NCI-H748 (cell line): ENCODE results near the gene IL16.
"Not testable (repeated sequence)": the region's sequence is repeated elsewhere in the genome, so short reads cannot be mapped to it uniquely, and the experiment has no call there.

Source experiments
- DNase-seq: peaks from one replicate; lab custom pipeline; 2025; ENCODE audit not compliant: unreplicated experiment; lab: John Stamatoyannopoulos, UW

Gene IL16

DNA sequence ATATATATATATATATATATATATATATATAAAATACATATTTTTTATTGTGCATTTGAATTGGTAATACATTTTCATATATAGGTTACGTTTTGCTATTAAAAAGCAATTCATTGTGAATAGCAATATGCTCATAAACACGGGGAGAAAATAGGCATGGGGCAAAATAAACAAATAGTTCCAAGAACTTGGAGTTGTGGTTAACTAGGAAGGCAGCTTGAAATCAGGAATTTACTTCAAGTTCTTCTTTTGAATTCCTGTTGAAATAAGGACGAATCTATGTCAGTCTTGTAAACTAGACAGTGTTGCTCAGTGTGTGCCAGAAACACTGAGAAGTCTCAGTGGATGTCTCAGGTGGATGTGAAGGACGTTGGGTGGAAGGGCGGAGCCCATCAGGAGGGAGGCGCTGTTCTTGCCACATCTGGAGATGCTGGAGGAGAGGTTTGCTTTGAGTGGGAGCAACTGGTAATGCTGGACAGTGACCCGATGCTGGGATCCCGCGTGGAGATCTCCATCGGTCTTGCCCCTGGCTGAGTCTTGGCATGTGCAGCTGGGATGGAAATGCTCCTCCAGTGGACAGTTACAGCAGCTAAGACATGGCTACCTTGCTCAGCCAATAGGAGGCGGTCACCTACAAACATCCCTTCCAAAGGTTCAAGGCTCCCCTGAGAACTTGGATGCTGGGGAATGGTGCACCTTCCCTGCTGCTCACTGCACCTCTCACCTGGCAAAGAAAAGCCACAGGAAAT, 2.5 kb downstream of the IL16 start:
- DNase-seq: no peak

DNA sequence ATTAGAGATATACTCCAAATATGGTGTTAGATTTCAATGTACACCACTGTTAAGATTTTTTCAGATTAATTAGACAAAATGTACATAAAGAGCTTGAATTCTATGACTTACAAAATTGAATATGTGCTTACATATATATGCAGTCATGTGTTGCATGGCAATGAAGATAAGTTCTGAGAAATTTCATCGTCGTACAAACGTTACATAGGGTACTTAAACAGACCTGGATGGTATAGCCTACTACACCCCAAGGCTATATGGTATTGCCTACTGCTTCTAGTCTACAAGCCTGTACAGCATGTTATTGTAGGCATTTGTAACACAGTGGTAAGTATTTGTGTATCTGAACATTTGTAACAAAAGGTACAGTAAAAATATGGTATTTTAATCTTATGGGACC, 9.3 kb downstream of the IL16 start:
- DNase-seq: no peak

DNA sequence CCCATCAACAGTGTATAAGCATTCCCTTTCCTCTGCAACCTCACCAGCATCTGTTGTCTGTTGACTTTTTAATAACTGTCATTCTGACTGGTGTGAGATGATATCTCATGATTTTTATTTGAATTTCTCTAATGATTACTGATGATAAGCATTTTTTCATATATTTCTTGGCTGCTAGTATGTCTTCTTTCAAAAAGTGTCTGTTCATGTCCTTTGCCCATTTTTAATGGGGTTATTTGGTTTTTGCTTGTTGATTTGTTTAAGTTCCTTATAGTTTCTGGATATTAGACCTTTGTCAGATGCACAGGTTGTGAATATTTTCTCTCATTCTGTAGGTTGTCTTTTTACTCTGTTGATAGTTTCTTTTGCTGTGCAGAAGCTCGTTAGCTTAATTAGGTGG, 11.3 kb downstream of the IL16 start:
- DNase-seq: not testable (repeated sequence)

DNA sequence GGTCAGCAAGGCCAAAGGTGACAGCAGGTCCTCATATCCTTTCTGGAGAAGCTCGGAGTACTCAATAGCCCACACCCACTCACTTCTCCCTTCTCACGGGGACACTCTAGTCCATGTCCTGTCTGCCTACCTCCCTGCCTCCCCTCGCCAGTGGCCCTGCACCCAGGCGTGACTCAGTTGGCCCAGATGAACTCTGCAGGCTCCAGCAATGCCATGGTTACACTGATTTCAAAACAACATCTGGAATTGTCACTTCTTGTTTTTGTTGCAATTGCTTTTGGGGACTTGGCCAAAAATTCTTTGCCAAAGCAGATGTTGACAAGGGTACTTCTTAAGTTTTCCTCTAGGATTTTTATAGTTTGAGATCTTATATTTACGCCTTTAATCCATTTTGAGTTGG, 13.0 kb downstream of the IL16 start:
- DNase-seq: no peak

DNA sequence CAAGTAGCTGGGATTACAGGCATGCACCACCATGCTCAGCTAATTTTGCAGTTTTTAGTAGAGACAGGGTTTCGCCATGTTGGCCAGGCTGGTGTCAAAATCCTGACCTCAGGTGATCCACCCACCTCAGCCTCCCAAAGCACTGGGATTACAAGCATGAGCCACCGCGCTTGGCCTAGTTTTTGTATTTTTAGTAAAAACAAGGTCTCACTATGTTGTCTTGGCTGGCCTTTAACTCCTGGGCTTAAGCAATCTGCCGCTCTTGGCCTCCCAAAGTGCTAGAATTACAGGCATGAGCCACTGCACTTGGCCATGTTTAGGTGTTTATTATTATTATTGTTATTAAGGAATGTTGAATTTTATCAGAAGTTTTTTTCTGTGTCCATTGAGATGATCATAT, 14.7 kb downstream of the IL16 start:
- DNase-seq: no peak

DNA sequence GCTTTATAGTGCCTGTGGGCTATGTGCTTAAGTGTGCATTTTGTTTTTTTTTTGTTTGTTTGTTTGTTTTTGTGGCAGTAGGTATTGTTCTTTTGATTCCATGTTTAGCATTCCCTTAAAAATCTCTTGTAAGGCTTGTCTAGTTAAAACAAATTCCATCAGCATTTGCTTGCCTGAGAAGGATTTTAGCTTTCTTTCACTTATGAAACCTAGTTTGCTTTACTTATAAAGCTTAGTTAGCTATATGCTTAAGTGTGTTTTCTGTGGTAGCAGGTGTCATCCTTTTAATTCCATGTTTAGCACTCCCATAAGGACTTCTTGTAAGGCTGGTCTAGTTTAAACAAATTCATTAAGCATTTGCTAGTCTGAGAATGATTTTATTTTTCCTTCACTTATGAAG, 17.3 kb downstream of the IL16 start:
- no peak for DNase-seq

DNA sequence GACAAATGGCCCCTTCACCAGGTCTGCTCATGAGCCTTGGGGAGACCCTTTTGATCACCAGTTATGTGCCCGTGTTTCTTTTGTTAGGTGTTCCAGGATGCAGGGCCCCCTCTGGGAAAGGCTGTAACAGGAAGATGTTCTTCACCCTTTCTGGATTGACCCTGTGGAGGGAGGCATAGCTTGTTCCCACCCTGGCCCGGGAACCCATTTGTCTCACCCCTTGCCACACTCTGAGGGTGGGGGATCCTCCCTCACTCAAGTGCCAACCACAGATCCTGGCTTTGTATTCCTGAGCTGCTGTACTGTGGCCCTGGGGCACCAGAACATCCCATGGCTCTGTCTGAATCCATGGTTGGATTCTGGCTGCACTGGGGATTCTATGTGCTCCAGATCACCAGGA, 18.9 kb downstream of the IL16 start:
- DNase-seq: no peak

DNA sequence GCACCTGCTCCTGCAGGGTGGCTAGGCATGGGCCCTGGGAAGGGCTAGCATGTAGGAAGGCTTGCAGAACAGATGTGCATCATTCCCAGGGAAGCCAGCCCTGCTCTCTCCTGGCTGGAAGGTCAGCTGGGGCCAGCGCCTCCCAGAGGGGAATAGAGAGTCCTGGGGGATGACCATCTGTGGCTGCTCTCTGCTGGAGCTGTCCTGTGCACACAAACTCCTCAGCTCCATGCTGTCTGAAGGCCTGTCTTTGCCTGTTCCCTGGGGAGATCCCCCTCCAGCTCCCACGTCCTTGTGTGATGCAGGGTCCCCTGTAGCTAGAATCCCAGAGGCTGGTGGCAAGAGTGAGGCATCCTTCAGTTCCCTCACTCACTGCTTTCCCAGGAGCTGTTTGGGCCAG, 19.3 kb downstream of the IL16 start:
- DNase-seq: no peak

DNA sequence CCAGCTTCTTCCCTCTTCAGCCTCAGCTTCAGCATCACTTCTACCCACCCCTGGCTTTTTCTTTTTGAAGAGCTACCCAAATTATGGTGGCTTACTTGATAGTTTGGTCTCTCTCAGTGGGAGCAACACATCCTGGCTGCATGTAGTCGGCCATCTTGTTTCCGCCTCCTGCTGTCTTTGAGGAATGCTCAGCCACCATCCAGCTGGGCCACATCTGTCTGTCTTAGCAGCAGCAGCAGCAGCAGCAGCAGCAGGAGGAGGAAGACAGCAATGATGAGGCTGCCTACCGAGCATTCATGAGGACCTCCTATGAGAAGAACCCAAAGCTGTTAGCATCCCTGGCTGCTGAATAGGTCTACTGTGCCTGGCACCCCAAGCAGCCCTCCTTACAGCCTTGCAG, 19.7 kb downstream of the IL16 start:
- DNase-seq: no peak

DNA sequence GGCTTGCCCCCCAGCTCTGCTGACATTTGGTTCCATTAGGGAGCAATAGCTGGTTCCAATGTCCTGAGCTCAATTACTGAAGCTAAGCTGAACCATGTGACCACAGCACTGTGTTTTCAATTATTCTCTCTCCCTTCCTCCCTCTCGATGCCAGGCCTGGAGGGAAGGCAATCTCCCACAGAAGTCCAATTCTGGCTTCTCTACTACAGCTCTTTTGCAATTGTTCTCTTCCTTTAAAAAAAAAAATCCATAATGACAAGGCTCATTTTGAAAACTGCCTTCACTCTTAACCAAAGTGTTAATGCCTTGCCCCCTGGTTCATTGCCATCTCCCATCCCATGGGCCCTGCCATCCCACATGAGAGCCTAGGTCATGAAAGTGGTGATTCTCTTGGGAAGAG, 24.8 kb downstream of the IL16 start:
- no peak for DNase-seq

DNA sequence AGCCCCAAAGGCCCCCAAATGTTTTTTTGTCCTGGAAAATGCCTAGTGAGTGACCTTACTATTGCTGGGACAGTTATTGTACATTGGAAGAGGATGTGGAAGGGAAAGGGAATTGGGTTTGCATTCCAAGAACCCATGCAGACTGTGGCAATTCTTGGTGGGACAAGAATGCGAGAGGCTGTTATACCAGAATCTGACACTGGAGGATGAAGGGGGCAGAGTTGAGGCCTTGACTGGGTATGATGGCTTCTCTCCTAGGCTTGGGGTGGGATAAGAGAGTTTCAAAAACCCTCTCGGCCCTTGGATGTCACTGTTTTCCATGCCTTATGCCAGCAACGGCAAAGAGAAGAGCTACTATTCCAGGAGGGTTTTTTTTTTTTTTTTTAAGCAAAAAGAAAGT, 25.3 kb downstream of the IL16 start:
- no peak for DNase-seq

DNA sequence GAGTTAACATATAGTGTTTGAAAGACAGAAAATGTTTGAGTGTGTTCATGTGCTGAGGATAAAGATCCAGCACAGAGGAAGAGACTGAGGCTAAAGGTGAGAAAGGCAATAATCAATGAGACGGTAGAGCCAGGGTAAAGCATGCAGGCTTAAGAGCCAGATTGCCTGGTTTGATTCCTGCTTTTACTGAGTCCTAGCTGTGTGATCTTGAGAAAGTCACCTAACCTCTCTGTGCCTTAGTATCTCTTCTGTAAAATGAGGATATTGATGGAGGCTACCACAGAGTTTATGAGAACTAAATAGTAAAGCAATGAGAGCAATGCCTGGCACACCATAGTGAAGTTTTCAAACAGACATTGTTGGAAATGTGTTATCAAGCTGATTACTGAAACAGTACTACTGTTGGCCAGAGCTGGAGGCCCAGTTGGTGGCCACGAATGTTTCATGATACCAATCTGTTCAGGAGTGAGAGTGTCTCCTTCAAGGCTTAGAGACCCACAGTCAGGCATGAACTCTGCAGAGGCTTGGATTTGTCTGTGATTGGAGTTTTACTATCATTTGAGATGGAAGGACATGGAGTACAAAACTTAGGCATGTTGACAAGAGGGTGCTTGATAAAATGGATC, 26.8 kb downstream of the IL16 start:
- DNase-seq: no peak

DNA sequence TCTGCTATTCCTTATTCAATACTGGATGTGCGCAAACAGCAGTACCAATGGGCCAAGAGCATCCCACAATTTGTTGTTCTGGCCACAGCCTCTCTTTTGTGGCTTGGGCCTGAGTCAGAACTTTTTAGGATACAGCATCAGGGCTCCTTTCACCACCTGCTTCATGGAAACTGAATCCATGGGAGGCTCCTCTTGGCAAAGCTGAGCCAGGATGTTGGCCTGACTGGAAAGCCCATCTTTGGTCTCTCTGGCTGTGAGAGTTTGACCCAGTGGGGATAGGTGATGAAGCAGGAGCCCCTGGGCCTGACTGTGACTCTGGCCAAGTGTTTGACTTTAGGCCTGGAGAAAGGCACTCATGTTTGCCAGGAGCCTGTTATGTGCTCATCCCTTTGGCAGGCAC, 27.6 kb downstream of the IL16 start:
- DNase-seq: no peak

DNA sequence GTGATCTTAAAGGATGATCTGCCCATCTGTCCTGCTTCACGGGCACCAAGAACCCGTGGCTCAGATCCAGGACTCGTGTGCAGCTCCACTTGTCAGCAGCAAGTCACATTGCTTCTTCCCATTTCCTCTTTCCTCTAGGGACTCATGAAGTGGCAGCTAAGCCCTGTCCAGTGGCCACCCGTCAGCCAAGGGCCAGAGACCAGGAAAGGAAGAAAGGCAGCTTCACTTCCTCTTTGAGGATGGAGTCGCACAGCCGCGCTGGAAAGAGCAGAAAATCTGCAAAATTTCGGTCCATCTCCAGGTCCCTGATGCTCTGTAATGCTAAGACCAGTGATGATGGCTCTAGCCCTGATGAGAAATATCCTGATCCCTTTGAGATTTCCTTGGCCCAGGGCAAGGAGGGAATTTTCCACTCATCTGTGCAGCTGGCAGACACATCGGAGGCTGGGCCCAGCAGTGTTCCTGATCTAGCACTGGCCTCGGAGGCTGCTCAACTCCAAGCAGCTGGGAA, 28.5 kb downstream of the IL16 start:
- no peak for DNase-seq

DNA sequence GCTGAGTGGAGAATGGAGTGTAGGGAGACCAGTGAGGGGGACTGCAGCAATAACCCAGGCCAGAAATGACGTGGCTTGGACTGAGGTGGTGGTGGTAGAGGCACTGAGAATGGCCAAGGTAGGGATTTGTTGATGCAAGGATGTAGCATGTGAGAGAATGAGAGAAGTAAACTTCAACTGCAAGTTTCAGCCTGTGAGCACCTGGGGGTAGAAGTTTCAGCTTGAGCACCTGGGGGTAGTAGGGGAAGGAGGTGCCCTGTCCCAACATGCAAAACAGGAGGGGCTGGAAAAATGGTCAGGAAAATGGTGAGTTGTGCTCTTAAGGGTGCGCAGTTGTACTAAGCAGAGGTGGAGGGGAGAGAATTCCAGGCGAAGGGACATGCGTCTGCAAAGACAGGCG, 31.0 kb downstream of the IL16 start:
- no peak for DNase-seq

DNA sequence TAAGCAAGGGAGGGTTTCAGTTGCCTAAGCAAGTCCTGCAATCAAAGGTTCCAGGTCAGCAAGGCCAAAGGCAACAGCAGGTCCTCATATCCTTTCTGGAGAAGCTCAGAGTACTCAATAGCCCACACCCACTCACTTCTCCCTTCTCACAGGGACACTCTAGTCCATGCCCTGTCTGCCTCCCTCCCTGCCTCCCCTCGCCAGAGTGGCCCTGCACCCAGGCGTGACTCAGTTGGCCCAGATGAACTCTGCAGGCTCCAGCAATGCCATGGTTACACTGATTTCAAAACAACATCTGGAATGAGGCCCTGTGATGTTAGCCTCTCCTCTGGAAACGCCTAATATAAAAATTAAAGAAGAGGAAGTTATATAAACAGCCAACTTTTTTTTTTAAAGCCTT, 32.9 kb downstream of the IL16 start:
- DNase-seq: no peak

DNA sequence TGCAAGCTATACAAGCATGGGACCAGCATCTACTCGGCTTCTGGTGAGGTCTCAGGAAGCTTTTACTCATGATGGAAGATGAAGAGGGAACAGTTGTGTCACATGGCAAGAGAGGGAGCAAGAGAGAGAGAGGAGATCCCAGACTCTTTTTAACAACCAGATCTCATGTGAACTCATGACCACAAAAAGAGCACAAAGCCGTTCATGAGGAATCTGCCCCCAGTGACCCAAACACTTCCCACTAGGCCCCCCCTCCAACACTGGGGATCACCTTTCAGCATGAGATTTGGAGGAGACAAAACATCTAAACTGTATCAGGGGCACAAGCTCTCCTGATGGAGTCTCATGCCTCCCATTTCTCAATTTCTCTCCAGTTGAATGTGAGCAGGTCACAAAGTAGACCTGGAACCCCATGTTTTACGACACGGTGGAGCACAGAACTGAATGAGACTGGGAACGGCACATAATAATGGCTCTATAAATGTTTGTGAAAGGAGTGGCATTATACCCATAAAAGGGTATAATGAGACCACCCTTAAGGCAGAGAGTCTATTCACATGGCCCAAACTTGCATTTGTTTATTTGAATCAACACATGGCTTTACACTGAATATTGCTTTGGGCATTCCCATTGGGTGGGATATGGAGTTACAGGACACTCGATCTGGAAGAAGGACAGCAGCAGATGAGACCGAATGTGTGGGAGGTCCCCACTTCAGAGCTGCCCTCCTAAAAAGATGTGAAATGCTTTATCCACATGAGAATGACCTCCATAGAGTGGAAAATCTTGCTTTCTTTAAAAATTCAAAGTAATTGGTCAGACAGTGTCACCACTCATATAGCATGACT, 38.8 kb downstream of the IL16 start:
- DNase-seq: peak; percentile 25

DNA sequence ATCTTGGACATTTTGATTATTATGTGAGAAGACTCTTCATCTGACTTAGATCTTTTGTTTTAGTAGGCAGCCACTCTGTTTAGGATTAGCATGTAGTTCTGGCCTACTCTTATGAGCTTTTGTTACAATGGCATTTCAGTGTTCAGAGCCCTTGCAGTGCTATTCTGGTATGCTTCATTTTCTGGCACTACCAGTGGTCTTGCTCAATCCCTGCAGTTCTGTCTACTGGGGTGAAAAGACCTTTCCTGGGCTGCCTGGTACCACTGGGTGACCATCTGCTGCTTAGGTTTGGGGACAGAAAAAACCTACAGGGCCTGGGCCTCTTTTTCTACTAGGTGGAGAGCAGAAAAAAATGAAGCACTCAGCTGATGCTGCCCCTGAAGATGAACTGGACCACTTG, 42.5 kb downstream of the IL16 start:
- DNase-seq: no peak

DNA sequence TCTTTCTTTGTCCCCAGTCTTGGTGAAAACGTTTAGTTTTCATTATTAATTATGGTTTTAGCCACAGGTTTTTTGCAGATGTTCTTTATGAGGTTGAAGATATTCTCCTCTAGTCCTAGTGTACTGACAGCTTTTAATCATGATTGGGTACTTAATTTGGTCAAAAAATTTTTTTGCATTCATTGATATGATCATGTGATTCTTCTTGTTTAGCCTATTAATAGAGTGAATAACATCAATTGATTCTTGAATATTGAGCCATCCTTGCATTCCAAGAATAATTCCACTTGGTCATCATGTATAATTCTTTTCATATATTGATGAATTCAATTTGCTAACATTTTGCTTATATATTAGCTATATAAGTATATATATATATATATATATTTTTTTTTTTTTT, 46.1 kb downstream of the IL16 start:
- no peak for DNase-seq

DNA sequence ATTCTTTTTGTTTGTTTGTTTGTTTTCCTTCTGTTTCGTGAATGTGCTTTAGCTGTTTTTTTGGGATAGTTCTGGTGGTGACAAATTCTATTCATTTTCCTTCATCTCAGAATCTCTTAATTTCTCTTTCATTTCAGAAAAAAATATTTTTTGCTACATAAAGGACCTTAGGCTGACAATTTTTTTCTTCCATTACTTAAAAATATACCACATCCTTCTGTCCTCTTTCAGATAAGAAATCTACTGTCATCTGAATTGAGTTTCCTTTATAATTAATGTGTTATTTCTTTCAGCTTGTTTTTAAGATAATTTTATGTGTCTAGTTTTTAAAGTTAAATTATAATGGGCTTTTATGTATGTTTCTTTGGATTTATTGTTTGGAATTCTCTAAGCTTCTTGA, 47.6 kb downstream of the IL16 start:
- DNase-seq: no peak

DNA sequence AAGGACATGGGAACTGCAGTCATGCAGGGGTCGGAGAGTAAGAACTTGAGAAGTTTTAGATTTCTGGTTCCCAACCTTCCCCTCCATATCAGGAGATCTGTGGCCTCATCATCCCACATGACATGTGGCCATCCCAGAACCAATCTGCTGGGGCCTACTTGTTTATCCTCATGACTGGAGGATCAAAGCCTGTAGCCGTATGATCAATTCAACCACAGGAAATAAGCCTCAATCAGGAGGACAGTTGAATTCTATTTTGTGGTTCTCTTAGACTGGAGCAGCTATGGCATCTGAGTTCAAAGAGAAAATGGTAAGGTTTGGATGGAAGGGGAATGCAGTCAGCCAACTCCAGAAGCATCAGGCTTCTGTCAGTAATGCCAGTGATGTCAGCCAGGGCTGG, 57.2 kb downstream of the IL16 start:
- DNase-seq: no peak
